HG02798 (cell line): ENCODE results near the gene KRABD2.
"Not testable (repeated sequence)": the region's sequence is repeated elsewhere in the genome, so short reads cannot be mapped to it uniquely, and the experiment has no call there.

ENCODE experiments used
- ATAC-seq: cut with Tn5 transposase; IDR thresholded peaks from one replicate; pipeline ENCODE4 v1.9.1; 2021; ENCODE audit warnings: mild to moderate bottlenecking; ENCODE audit not compliant: unreplicated experiment, poor library complexity

KRABD2 gene

DNA sequence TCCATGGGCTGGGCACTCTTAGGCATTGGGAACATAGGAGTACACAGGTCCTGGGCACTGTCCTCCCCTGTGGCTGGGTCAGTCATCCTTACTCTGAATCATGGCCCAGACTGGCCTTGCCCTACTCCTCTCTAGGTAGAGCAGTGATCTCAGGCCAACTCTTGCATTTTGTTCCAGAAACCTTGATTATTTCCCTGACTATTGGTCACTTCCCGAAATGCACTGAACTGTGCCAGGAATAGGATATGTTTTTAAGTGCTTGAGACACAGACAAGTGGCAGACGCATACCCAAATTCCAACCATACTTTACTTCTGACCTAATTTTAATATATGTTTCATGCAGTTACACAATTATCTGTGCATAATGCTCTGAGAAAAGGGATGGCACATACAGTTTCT lies 10.3 kb downstream of the KRABD2 start:
- ATAC-seq: no peak

DNA sequence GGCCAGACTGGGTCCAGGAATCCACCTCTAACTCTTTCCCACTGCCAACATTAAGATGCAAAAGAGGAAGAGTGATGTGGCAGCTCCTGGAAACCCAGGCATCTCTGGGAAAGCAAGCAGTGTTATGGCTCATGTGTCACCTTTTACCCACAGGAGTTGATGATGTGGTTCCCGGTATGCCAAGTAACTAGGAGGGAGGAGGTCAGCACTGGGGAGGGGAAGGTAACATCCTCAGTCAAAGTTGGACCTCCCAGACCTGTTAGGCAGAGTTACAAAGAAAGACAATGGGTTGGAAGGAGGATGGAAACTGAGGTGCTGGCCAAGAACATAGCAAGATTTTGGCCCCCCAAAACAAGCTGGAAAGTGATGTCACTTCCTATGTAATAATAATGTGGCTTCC lies 11.4 kb downstream of the KRABD2 start:
- ATAC-seq: no peak

DNA sequence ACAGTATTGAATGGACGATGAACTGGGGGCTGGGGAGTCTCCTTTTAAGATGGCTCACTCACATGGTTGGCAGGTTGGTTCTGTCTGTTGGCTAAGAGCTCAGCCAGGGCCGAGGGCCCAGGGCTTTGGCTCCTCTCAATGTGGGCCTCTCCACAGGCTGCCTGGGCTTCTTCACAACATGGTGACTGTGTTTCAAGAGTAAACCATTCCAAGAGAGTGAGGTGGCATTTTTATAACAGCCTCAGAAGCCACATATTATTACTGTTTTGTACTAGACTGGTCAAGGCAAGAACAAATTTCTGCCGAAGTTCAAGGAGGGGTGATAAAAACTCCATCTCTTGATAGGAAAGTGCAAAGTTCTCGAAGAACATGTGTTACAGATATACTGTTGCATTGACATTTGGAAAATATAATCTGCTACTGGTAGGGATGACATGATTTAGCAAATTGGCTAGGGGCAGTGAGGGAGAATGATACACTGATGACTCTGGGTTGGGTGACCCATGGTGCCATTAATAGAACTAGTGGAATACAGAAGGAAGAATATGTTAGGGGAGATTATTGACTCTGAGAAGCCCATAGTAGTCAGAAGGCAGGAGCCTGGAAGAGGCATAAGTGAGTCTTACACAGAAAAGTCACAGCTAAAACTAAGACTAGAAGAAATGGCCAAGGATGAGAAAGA lies 13.7 kb downstream of the KRABD2 start:
- no peak for ATAC-seq

DNA sequence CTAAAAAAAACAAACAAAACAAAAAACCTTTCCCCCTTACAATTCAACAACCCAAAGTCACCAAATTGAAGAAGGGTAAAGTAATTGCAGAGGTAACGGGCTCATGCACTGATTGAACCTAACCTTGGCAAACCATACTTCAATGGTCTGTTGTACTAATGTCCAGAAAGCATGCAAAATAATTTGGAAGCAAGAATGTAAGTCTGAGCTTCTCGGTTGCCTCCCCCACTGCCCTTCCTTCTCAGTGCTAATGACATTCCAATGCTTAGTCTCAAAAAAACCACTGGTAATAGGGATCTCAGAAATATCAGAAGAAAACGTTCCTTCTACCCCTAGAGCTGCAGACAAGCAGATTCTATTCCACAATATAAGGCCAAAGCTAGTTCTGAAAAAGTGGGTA lies 15.8 kb downstream of the KRABD2 start:
- ATAC-seq: no peak

DNA sequence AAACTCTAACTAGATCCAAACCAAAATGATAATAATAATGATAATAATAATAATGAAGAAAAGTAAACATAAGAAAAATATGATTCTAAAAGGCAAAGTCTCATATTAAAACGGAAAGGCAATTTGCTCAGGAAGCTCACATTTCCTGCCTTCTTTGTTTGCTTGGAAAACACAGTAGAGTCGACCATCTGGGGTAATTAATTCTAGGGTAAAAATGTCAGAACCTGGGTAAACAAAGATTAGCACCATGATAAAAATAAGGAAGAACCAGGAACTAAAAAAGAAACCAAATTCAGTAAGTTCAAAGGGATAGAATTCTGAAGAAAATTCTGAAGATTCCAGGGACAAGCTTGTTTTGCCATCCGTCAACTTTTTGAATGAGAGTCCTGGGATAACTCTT lies 16.2 kb downstream of the KRABD2 start:
- ATAC-seq: no peak

DNA sequence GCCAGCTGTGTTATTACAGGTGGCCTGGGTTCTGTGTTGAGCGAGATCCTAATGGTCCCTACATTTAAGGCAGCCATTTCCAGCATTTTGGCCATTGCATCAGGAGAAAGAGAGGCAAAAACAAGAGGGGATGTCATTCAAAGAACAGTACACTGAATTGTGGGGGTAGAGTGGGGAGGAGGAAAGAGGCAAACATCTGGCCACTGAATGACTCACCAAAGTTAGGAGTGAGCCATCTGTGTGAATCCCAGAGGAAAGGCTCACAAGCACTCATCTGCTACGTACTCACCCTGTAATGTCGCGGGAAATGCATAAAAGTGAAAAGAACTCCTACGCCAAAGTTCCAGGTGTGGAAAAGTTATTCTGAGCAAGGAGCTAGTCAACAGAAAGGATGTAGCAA lies 16.7 kb downstream of the KRABD2 start:
- no peak for ATAC-seq

DNA sequence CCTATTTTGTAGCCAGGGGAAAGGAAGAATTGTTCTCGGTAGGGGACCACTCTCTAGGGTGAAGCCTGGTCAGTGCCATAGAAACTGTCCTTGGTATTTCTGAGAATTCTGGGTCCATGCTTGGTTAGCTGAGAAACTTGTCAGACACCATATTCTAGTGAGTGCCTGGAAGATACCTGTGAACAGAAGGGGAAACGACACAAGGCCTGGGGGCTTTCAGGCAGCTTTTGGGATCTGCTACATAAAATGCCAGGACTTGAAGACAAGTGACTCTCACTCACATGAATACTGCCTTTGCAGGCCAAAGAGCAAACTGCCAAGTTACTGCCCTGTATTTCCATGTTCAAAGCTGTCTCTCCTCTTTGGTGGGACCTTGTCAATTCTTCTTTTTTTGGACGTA lies 18.6 kb downstream of the KRABD2 start:
- ATAC-seq: no peak

DNA sequence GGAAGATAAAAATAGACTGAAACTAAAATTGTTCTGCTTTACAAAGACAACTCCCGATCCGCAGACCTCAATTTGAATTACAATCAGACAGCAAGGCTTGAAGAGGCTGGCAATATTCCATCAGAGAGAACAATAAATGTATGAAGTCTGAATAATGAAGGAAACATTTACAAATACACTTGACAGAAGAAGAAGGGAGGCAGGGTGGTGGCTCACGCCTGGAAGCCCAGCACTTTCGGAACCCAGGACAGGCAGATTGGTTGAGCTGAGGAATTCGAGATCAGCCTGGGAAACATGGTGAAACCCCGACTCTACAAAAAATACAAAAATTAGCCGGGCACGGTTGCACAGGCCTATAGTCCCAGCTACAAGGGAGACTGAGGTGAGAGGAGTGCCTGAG lies 22.3 kb downstream of the KRABD2 start:
- ATAC-seq: no peak

DNA sequence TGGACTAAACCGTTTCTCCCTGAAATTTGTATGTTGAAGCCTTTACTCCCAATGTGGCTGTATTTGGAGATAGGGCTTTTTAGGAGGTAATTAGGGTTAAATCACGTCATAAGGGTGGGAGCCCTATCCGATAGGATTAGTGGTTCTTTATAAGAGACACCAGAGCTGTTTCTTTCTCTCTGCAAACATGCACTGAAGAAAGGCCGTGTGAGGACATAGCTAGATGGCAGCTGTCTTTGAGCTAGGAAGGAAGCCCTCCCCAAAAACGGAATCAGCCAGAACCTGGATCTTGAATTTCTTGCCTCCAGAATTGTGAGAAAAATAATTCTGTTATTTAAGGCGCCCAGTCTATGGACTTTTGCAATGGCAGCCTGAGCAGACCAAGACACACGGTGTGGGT lies 22.8 kb downstream of the KRABD2 start:
- ATAC-seq: no peak

DNA sequence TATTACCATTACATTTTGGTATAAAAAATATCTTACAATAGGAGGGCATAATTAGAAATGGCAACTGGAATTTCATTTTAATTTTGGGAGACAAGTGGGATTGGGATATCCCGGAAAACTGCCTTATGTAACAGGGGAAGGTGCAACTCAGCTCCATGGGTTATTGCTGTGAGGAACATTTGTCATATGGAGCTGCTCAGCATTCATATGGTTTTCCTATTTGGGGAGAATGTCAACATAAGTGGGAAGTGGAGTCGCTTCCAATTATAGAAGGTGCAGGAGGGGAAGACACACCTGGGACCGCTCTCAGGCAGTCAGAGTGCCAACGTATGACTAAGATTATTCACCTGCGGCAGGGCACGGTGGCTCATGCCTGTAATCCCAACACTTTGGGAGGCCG lies 26.2 kb downstream of the KRABD2 start:
- no peak for ATAC-seq

DNA sequence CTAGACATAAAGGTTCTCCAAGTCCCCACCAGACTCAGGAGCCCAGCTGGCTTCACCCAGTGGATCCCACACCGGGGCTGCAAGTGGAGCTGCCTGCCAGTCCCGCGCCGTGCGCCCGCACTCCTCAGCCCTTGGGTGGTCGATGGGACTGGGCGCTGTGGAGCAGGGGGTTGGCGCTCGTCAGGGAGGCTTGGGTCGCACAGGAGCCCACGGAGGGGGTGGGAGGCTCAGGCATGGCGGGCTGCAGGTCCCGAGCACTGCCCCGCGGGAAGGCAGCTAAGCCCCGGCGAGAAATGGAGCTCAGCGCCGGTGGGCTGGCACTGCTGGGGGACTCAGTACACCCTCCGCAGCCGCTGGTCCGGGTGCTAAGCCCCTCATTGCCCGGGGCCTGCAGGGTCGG lies 29.5 kb downstream of the KRABD2 start:
- ATAC-seq: not testable (repeated sequence)

DNA sequence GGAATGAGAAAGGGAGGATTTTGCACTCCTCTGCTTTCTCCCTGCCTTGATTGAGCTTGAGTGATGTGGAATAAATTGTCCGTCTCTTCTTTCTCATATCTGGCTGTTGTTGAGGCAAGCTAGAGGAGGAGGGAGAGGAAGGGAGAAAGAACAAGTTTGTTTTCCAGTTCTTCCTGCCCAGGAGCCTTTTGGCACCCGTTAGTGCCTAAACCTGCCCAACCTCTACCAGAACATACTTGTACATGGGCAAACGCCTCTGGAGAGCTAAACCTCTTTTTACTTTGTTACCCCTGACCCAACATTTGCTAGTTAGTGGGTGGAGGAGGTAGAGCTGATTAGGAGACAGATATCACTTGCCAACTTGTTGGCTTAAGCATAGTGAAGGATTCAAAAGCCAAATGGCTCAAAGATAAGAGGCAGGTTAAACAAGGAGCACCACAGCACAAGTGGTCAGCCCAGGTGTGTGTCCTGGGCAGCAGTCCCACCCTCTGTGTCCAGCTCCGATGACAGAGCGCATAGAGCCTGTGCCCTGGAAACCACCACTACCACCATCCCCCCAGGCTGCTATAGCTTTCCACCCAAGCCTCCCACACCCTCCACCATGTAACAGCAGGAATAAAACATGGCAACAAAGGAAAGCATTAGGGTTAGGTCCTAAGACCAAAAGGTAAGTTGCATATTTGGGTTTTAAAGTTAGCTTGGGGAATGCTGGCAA lies 30.4 kb downstream of the KRABD2 start:
- ATAC-seq: no peak

DNA sequence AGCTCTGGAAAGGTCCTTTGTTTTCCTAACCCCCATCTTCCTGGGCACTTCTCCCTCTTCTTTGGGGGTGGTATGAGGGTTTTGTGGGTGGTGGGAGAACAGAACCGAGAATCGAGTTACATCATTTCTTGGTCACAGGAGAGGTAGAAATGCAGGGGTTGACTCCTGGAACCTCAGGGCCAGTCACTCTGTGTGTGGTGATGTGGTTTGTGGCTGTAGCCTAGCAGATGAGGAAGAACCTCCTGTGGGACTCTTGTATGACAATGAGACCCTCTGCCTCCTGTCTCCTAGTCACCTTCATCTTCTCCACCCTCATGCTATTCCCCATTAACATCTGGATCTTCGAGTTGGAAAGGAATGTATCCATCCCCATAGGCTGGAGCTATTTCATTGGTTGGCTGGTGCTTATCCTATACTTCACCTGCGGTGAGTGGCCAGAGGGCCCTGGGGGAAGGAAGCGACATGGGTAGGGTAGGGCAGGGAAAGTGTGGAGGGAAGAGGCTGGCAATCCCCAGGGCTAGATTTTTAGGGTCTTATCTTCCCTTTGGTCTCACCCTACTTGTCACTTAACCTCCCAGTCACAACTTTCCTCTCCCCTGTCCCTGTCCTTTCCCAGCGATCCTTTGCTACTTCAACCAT lies 31.3 kb downstream of the KRABD2 start:
- no peak for ATAC-seq

DNA sequence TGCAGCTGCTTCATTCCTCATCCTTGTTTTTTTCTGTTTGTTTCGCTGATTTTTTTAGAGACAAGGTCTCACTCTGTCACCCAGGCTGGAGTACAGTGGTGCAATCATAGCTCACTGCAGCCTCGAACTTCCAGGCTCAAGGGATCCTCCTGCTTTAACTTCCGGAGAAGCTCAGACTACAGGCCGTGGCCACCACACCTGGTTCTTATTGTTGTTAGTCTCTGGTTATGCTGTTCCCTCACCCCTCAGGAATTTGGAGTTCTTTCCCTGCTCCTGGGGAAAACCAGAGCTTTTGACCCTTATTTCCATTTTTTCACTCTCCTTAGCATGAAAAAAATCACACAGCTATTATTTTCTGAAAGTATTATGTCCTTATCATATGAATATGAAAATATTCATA lies 35.0 kb downstream of the KRABD2 start:
- no peak for ATAC-seq

DNA sequence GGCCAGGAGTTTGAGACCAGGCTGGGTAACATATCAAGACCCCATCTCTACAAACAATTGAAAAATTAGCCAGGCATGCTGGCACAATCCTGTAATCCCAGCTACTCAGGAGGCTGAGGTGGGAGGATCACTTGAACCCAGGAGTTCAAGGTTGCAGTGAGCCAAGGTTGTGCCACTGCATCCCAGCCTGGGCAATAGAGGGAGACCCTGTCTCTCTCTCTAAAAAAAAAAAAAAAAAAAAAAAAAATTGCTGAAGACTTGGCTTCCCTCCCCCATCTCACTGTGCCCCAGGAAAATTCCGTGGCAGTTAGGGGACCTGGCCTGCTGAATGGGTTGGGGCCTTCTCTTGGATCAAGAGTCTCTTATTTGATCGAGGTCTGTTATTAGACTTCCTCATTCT lies 37.0 kb downstream of the KRABD2 start, which contains the start of gene ODF4:
Gene ODF4 (plus strand): TSS at position 301 of the 400 bp plus-strand sequence. CDS start 212 bp downstream, outside the sequence.
- ATAC-seq: no peak

DNA sequence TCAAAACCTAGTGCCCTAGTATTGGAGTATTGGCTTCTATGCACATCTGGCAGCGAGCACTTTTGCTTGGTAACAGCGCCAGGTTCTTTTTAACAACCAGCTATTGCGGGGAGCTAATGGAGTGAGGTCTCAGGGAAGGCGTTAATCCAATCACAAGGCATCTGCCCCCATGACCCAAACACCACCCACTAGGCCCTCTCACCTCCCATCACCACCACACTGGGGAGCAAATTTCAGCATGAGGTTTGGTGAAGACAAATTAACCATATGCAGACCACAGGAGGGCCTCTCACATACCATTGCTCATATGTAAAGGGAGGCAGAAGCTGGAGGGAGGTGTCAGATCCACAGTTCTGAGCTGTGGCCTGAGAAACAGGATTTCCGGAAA lies 37.8 kb downstream of the KRABD2 start:
- no peak for ATAC-seq

DNA sequence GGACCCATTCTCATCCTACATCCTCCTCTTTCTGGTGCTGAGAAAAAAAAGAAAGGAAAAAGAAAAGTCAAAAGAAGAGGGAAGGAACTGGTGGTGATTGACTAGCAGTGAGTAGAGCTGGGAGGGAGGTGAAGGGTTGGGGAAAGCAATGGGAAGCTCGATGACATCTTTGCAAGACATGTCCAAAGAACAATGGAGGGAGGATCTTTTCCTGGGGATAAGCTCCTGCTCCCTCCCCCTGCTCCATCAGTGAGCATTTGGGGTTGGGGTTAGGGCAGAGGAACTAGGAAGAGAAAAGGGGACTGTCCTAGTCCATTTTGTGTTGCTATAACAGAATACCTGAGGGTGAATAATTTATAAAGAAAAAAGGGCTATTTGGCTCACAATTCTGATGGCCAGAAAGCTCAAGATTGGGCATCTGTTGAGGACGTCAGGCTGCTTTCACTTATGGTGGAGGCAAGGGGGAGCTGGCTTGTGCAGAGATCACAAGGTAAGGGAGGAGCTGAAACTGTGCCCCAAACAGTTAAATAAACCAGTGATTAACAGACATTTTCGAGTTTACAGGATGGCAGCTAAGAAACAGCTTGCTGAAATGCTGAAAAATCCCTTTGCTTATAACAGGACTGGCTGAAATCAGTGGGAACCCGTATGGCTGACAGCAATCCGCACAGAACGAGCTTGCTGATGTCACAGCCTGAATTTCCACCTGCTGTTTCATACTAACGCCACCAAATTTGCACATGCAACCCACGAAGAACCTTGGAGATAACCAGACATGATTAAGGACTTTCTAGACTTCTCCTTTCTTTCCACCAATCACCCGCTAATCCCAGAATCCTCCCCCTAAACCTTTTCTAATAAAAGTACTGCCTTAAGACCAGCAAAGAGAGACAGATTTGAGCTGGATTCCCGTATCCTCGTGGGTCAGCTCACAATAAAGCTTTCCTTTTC lies 38.4 kb downstream of the KRABD2 start:
- no peak for ATAC-seq

DNA sequence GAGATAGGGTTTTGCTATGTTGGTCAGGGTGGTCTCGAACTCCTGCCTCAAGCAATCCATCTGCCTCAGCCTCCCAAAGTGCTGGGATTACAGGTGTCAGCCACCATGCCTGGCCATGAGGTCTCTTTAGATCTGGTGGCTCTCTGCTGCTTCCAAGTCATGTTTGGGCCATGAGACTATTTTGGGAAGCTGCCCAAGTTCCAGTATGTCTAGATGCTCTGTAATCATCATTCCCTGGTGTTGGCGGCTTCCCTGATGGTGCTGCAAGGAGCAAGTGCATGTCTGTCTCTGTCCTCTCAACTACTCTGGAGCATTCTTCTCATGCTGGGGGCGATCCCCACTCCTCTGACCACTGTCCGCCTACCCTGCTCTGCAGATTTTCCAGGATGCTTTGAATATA lies 43.2 kb downstream of the KRABD2 start:
- ATAC-seq: no peak

DNA sequence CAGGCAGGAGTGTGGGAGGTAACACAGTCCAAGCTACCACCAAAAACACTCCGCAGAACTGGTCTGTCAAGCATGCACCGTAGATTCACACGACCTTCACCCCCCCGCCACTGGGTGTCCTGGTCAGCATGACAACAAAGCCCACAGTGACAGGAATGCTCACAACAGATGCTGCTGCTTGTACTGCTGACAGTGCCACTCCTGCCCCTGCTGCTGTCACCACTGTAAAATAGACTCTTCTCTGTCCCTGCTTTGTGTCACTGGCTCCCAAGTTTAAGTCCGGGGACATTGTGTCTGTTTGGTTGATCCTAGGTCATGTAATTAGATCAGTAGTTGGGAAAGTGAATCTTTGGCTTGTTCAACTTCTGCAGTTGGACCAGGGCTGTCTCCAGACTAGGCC lies 43.8 kb downstream of the KRABD2 start:
- no peak for ATAC-seq

DNA sequence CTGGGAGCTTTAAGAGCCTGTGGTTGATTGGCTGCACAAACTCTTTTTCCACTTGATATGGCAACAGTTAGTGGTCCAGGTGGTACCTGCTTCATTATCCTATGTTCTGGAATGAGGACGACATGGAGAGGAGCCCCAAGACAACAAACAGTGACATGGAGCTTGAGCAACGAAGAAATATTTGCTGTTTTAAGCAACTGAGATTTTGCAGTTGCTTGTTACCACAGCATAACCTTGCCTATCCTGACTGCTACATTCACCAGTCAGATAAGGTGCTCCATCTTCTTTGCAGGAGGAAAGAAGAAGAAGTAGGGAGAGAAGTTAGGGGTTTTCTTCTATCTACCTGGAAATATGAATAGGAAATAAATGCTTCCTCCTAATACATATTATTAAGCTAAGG lies 44.4 kb downstream of the KRABD2 start:
- ATAC-seq: no peak

DNA sequence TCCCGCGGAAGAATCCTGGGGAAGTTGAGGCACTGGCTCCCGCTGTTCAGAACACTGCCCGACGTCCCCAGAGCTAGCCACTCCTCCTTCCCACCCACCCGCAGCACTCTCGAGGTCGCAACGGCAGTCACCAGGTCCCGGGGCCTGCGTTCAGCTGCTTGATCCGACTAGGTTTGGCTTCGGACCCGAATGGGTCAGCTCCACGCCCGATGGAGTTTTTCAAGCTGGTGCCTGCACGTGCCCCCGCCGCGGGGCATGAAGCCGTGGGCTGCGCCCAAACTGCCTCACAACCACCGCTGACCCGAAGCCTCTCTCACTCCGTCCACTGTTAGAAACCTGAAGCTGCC lies 49.2 kb downstream of the KRABD2 start:
- ATAC-seq: no peak
